ENCODE data around the gene RHBDD1.

RHBDD1 gene

GRCh38 chr2:226868331-226869162 lies 32.7 kb downstream of the RHBDD1 start:
- Histone ChIP-seq H3K36me3 (ENCODE audit: control insufficient read depth, insufficient read depth, low read length) (no peaks in the 10 kb centered on the region), H3K4me1 (ENCODE audit: control insufficient read depth, insufficient read depth, low read length) (peaks cover 8% of the 10 kb centered on the region), H3K27ac (ENCODE audit: low read length) (no peak overlapping the region), H3K9me3 (ENCODE audit: control insufficient read depth, insufficient read depth, low read length) (no peaks in the 10 kb centered on the region), H3K27me3 (ENCODE audit: control insufficient read depth, insufficient read depth, low read length) (no peaks in the 10 kb centered on the region), H3K4me3 (ENCODE audit: low read length) (no peak overlapping the region)
- WGBS (ENCODE audit: insufficient coverage, insufficient read length) = no CpG with 5 or more reads among the region's 7 CpGs
- no peak for DNase-seq (ENCODE audit: low read depth, low spot score)

- DNase-seq (ENCODE audit: low read depth, low spot score) = no peak
- Histone ChIP-seq H3K4me1 (ENCODE audit: control insufficient read depth, insufficient read depth, low read length) (peaks cover 8% of the 10 kb centered on the region), H3K27ac (ENCODE audit: low read length) (no peak overlapping the region), H3K36me3 (ENCODE audit: control insufficient read depth, insufficient read depth, low read length) (no peaks in the 10 kb centered on the region), H3K27me3 (ENCODE audit: control insufficient read depth, insufficient read depth, low read length) (no peaks in the 10 kb centered on the region), H3K4me3 (ENCODE audit: low read length) (no peak overlapping the region), H3K9me3 (ENCODE audit: control insufficient read depth, insufficient read depth, low read length) (no peaks in the 10 kb centered on the region)
- WGBS (ENCODE audit: insufficient coverage, insufficient read length) = no CpG with 5 or more reads among the region's 5 CpGs
Observed at GRCh38 chr2:226869371-226869770, 33.5 kb downstream of the RHBDD1 start.

GRCh38 chr2:226873051-226873620 lies 37.3 kb downstream of the RHBDD1 start:
- Histone ChIP-seq H3K27me3 (ENCODE audit: control insufficient read depth, insufficient read depth, low read length) (no peaks in the 10 kb centered on the region), H3K4me1 (ENCODE audit: control insufficient read depth, insufficient read depth, low read length) (peaks cover 6% of the 10 kb centered on the region), H3K36me3 (ENCODE audit: control insufficient read depth, insufficient read depth, low read length) (no peaks in the 10 kb centered on the region), H3K4me3 (ENCODE audit: low read length) (no peak overlapping the region), H3K27ac (ENCODE audit: low read length) (no peak overlapping the region), H3K9me3 (ENCODE audit: control insufficient read depth, insufficient read depth, low read length) (no peaks in the 10 kb centered on the region)
- no CpG with 5 or more reads among the region's 2 CpGs for WGBS (ENCODE audit: insufficient coverage, insufficient read length)
- no peak for DNase-seq (ENCODE audit: low read depth, low spot score)

- Histone ChIP-seq H3K4me3 (ENCODE audit: low read length) (no peak overlapping the region), H3K27me3 (ENCODE audit: control insufficient read depth, insufficient read depth, low read length) (no peaks in the 10 kb centered on the region), H3K9me3 (ENCODE audit: control insufficient read depth, insufficient read depth, low read length) (no peaks in the 10 kb centered on the region), H3K4me1 (ENCODE audit: control insufficient read depth, insufficient read depth, low read length) (peaks cover 5% of the 10 kb centered on the region), H3K27ac (ENCODE audit: low read length) (no peak overlapping the region), H3K36me3 (ENCODE audit: control insufficient read depth, insufficient read depth, low read length) (no peaks in the 10 kb centered on the region)
- DNase-seq (ENCODE audit: low read depth, low spot score) = no peak
- no CpG with 5 or more reads among the region's 1 CpG for WGBS (ENCODE audit: insufficient coverage, insufficient read length)
Observed at GRCh38 chr2:226873826-226874225, 38.0 kb downstream of the RHBDD1 start.

- H3K36me3 ChIP-seq (ENCODE audit: control insufficient read depth, insufficient read depth, low read length) = no peaks in the 10 kb centered on the region
- H3K9me3 ChIP-seq (ENCODE audit: control insufficient read depth, insufficient read depth, low read length) = no peaks in the 10 kb centered on the region
- DNase-seq (ENCODE audit: low read depth, low spot score) = no peak
- no CpG with 5 or more reads among the region's 3 CpGs for WGBS (ENCODE audit: insufficient coverage, insufficient read length)
- H3K4me1 ChIP-seq (ENCODE audit: control insufficient read depth, insufficient read depth, low read length) = peaks cover 2% of the 10 kb centered on the region
- no peaks in the 10 kb centered on the region for H3K27me3 ChIP-seq (ENCODE audit: control insufficient read depth, insufficient read depth, low read length)
- no peak overlapping the region for H3K4me3 ChIP-seq (ENCODE audit: low read length)
- H3K27ac ChIP-seq (ENCODE audit: low read length) = no peak overlapping the region
Observed at GRCh38 chr2:226874749-226875148, 38.9 kb downstream of the RHBDD1 start.

GRCh38 chr2:226875438-226876225 lies 39.8 kb downstream of the RHBDD1 start:
- DNase-seq (ENCODE audit: low read depth, low spot score) = no peak
- no peak overlapping the region for H3K4me3 ChIP-seq (ENCODE audit: low read length)
- peaks cover 1% of the 10 kb centered on the region for H3K4me1 ChIP-seq (ENCODE audit: control insufficient read depth, insufficient read depth, low read length)
- no peaks in the 10 kb centered on the region for H3K9me3 ChIP-seq (ENCODE audit: control insufficient read depth, insufficient read depth, low read length)
- WGBS (ENCODE audit: insufficient coverage, insufficient read length) = no CpG with 5 or more reads among the region's 5 CpGs
- H3K27me3 ChIP-seq (ENCODE audit: control insufficient read depth, insufficient read depth, low read length) = no peaks in the 10 kb centered on the region
- no peak overlapping the region for H3K27ac ChIP-seq (ENCODE audit: low read length)
- no peaks in the 10 kb centered on the region for H3K36me3 ChIP-seq (ENCODE audit: control insufficient read depth, insufficient read depth, low read length)

- Histone ChIP-seq H3K4me3 (ENCODE audit: low read length) (no peak overlapping the region), H3K4me1 (ENCODE audit: control insufficient read depth, insufficient read depth, low read length) (peaks cover 1% of the 10 kb centered on the region), H3K36me3 (ENCODE audit: control insufficient read depth, insufficient read depth, low read length) (no peaks in the 10 kb centered on the region), H3K27ac (ENCODE audit: low read length) (no peak overlapping the region), H3K9me3 (ENCODE audit: control insufficient read depth, insufficient read depth, low read length) (no peaks in the 10 kb centered on the region), H3K27me3 (ENCODE audit: control insufficient read depth, insufficient read depth, low read length) (no peaks in the 10 kb centered on the region)
- WGBS (ENCODE audit: insufficient coverage, insufficient read length) = no CpG with 5 or more reads among the region's 3 CpGs
- DNase-seq (ENCODE audit: low read depth, low spot score) = no peak
Observed at GRCh38 chr2:226877491-226877890, 41.6 kb downstream of the RHBDD1 start.

- H3K9me3 ChIP-seq (ENCODE audit: control insufficient read depth, insufficient read depth, low read length) = no peaks in the 10 kb centered on the region
- H3K27ac ChIP-seq (ENCODE audit: low read length) = no peak overlapping the region
- H3K36me3 ChIP-seq (ENCODE audit: control insufficient read depth, insufficient read depth, low read length) = no peaks in the 10 kb centered on the region
- H3K4me3 ChIP-seq (ENCODE audit: low read length) = no peak overlapping the region
- no peak for DNase-seq (ENCODE audit: low read depth, low spot score)
- H3K4me1 ChIP-seq (ENCODE audit: control insufficient read depth, insufficient read depth, low read length) = no peaks in the 10 kb centered on the region
- no peaks in the 10 kb centered on the region for H3K27me3 ChIP-seq (ENCODE audit: control insufficient read depth, insufficient read depth, low read length)
- no CpG with 5 or more reads among the region's 2 CpGs for WGBS (ENCODE audit: insufficient coverage, insufficient read length)
Observed at GRCh38 chr2:226881287-226881686, 45.4 kb downstream of the RHBDD1 start.

- Histone ChIP-seq H3K4me1 (ENCODE audit: control insufficient read depth, insufficient read depth, low read length) (no peaks in the 10 kb centered on the region), H3K27ac (ENCODE audit: low read length) (no peak overlapping the region), H3K27me3 (ENCODE audit: control insufficient read depth, insufficient read depth, low read length) (no peaks in the 10 kb centered on the region), H3K4me3 (ENCODE audit: low read length) (no peak overlapping the region), H3K9me3 (ENCODE audit: control insufficient read depth, insufficient read depth, low read length) (no peaks in the 10 kb centered on the region), H3K36me3 (ENCODE audit: control insufficient read depth, insufficient read depth, low read length) (no peaks in the 10 kb centered on the region)
- WGBS (ENCODE audit: insufficient coverage, insufficient read length) = no CpG with 5 or more reads among the region's 4 CpGs
- no peak for DNase-seq (ENCODE audit: low read depth, low spot score)
Observed at GRCh38 chr2:226882606-226883005, 46.8 kb downstream of the RHBDD1 start.

- no peak overlapping the region for H3K27ac ChIP-seq (ENCODE audit: low read length)
- no peak overlapping the region for H3K4me3 ChIP-seq (ENCODE audit: low read length)
- WGBS (ENCODE audit: insufficient coverage, insufficient read length) = 100% methylated on average over 1 of the region's 4 CpGs
- no peaks in the 10 kb centered on the region for H3K4me1 ChIP-seq (ENCODE audit: control insufficient read depth, insufficient read depth, low read length)
- H3K36me3 ChIP-seq (ENCODE audit: control insufficient read depth, insufficient read depth, low read length) = no peaks in the 10 kb centered on the region
- no peaks in the 10 kb centered on the region for H3K9me3 ChIP-seq (ENCODE audit: control insufficient read depth, insufficient read depth, low read length)
- DNase-seq (ENCODE audit: low read depth, low spot score) = no peak
- H3K27me3 ChIP-seq (ENCODE audit: control insufficient read depth, insufficient read depth, low read length) = no peaks in the 10 kb centered on the region
Observed at GRCh38 chr2:226883296-226883795, 47.5 kb downstream of the RHBDD1 start.

Measured in iPS DF 6.9 (cell line).